ENCODE data around the gene ANKRD2.
"Not testable (repeated sequence)": the region's sequence is repeated elsewhere in the genome, so short reads cannot be mapped to it uniquely, and the experiment has no call there.

ANKRD2 gene

GRCh38 chr10:97547271-97547600 is 25.3 kb upstream of the ANKRD2 start:
- Histone ChIP-seq H3K27me3 (ENCODE audit: insufficient read depth, low read length) (no peaks in the 10 kb centered on the region), H3K4me3 (ENCODE audit: low read depth, low read length) (no peak overlapping the region), H3K36me3 (ENCODE audit: insufficient read depth, low read length) (no peaks in the 10 kb centered on the region), H2AFZ (ENCODE audit: low read length, unreplicated experiment) (no peak overlapping the region), H3K27ac (ENCODE audit: low read depth, low read length) (no peak overlapping the region), H3K4me1 (ENCODE audit: control insufficient read depth, insufficient read depth, low read length, unreplicated experiment) (peaks cover 24% of the 10 kb centered on the region), H3K79me2 (ENCODE audit: control insufficient read depth, insufficient read depth, low read length, unreplicated experiment) (no peaks in the 10 kb centered on the region)

DNA sequence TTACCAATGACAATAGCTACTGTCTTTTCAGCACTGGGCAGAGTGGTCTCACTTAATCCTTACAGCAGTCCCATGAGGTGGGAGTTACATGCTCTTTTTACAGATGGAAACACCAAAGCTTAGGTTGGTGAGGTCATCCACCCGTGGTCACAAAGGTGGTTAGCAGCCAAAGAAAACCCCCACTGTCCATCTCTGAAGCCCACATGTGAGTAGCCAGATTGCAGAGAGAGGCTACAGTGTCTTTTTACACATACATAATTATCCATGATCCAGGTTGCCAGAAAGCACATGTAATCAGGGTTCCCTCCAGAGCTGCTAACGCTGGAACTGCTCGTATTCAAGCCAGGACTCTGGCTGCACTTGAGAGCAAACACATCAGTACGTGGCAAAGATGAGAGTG is 24.6 kb upstream of the ANKRD2 start:
- H3K27me3 ChIP-seq (ENCODE audit: insufficient read depth, low read length), result no peaks in the 10 kb centered on the region
- H3K79me2 ChIP-seq (ENCODE audit: control insufficient read depth, insufficient read depth, low read length, unreplicated experiment), result no peaks in the 10 kb centered on the region
- H3K4me1 ChIP-seq (ENCODE audit: control insufficient read depth, insufficient read depth, low read length, unreplicated experiment), result peaks cover 17% of the 10 kb centered on the region
- no peak overlapping the region for H2AFZ ChIP-seq (ENCODE audit: low read length, unreplicated experiment)
- no peak overlapping the region for H3K4me3 ChIP-seq (ENCODE audit: low read depth, low read length)
- H3K36me3 ChIP-seq (ENCODE audit: insufficient read depth, low read length), result no peaks in the 10 kb centered on the region
- no peak overlapping the region for H3K27ac ChIP-seq (ENCODE audit: low read depth, low read length)

- H3K4me3 ChIP-seq (ENCODE audit: low read depth, low read length), result no peak overlapping the region
Observed at GRCh38 chr10:97548828-97549455, 23.6 kb upstream of the ANKRD2 start.

GRCh38 chr10:97549587-97550322 is 22.8 kb upstream of the ANKRD2 start:
- Histone ChIP-seq H3K4me3 (ENCODE audit: low read depth, low read length) (no peak overlapping the region), H3K79me2 (ENCODE audit: control insufficient read depth, insufficient read depth, low read length, unreplicated experiment) (peaks cover under 1% of the 10 kb centered on the region), H3K36me3 (ENCODE audit: insufficient read depth, low read length) (no peaks in the 10 kb centered on the region), H3K27ac (ENCODE audit: low read depth, low read length) (no peak overlapping the region), H3K27me3 (ENCODE audit: insufficient read depth, low read length) (no peaks in the 10 kb centered on the region), H2AFZ (ENCODE audit: low read length, unreplicated experiment) (no peak overlapping the region), H3K4me1 (ENCODE audit: control insufficient read depth, insufficient read depth, low read length, unreplicated experiment) (peaks cover 7% of the 10 kb centered on the region)

More at GRCh38 chr10:97548828-97549455, 23.6 kb upstream of the ANKRD2 start:
- H3K79me2 ChIP-seq (ENCODE audit: control insufficient read depth, insufficient read depth, low read length, unreplicated experiment), result no peaks in the 10 kb centered on the region
- H3K4me1 ChIP-seq (ENCODE audit: control insufficient read depth, insufficient read depth, low read length, unreplicated experiment), result peaks cover 7% of the 10 kb centered on the region
- H3K27me3 ChIP-seq (ENCODE audit: insufficient read depth, low read length), result no peaks in the 10 kb centered on the region
- no peak overlapping the region for H2AFZ ChIP-seq (ENCODE audit: low read length, unreplicated experiment)
- H3K36me3 ChIP-seq (ENCODE audit: insufficient read depth, low read length), result no peaks in the 10 kb centered on the region
- no peak overlapping the region for H3K27ac ChIP-seq (ENCODE audit: low read depth, low read length)

GRCh38 chr10:97550336-97551149 is 22.0 kb upstream of the ANKRD2 start:
- peaks cover 7% of the 10 kb centered on the region for H3K4me1 ChIP-seq (ENCODE audit: control insufficient read depth, insufficient read depth, low read length, unreplicated experiment)
- H3K4me3 ChIP-seq (ENCODE audit: low read depth, low read length), result no peak overlapping the region
- no peak overlapping the region for H2AFZ ChIP-seq (ENCODE audit: low read length, unreplicated experiment)
- no peaks in the 10 kb centered on the region for H3K36me3 ChIP-seq (ENCODE audit: insufficient read depth, low read length)
- H3K27me3 ChIP-seq (ENCODE audit: insufficient read depth, low read length), result no peaks in the 10 kb centered on the region
- H3K79me2 ChIP-seq (ENCODE audit: control insufficient read depth, insufficient read depth, low read length, unreplicated experiment), result peaks cover 2% of the 10 kb centered on the region
- no peak overlapping the region for H3K27ac ChIP-seq (ENCODE audit: low read depth, low read length)

DNA sequence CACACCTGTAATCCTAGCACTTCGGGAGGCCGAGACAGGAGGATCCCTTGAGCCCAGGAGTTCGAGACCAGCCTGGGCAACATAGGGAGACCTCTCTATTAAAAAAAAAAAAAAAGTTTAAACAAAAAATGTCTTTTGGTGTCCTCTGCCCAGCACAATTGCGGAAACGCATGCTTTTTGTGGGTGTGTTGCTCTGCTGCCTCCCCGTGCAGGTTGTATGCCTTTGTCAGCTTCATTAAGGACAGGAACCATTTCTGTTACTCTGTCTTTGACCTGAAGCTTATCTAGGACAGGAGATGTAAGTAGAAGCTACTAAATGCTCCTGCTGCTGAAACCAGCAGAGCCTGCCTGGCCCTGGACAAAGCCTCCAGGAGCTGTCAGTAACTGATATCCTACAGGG is 21.3 kb upstream of the ANKRD2 start:
- H3K79me2 ChIP-seq (ENCODE audit: control insufficient read depth, insufficient read depth, low read length, unreplicated experiment), result peaks cover 2% of the 10 kb centered on the region
- H3K4me1 ChIP-seq (ENCODE audit: control insufficient read depth, insufficient read depth, low read length, unreplicated experiment), result peaks cover 7% of the 10 kb centered on the region
- H3K27me3 ChIP-seq (ENCODE audit: insufficient read depth, low read length), result no peaks in the 10 kb centered on the region
- H3K36me3 ChIP-seq (ENCODE audit: insufficient read depth, low read length), result no peaks in the 10 kb centered on the region
- no peak overlapping the region for H3K4me3 ChIP-seq (ENCODE audit: low read depth, low read length)
- no peak overlapping the region for H3K27ac ChIP-seq (ENCODE audit: low read depth, low read length)
- H2AFZ ChIP-seq (ENCODE audit: low read length, unreplicated experiment), result no peak overlapping the region

GRCh38 chr10:97553575-97554031 is 19.0 kb upstream of the ANKRD2 start:
- Histone ChIP-seq H3K27me3 (ENCODE audit: insufficient read depth, low read length) (no peaks in the 10 kb centered on the region), H3K36me3 (ENCODE audit: insufficient read depth, low read length) (no peaks in the 10 kb centered on the region), H2AFZ (ENCODE audit: low read length, unreplicated experiment) (no peak overlapping the region), H3K4me1 (ENCODE audit: control insufficient read depth, insufficient read depth, low read length, unreplicated experiment) (peaks cover 7% of the 10 kb centered on the region), H3K4me3 (ENCODE audit: low read depth, low read length) (no peak overlapping the region), H3K79me2 (ENCODE audit: control insufficient read depth, insufficient read depth, low read length, unreplicated experiment) (peaks cover 5% of the 10 kb centered on the region), H3K27ac (ENCODE audit: low read depth, low read length) (no peak overlapping the region)

GRCh38 chr10:97554336-97554735 is 18.2 kb upstream of the ANKRD2 start:
- H3K4me1 ChIP-seq (ENCODE audit: control insufficient read depth, insufficient read depth, low read length, unreplicated experiment); H3K4me3 ChIP-seq (ENCODE audit: low read depth, low read length); H3K27me3 ChIP-seq (ENCODE audit: insufficient read depth, low read length); H3K27ac ChIP-seq (ENCODE audit: low read depth, low read length); H3K79me2 ChIP-seq (ENCODE audit: control insufficient read depth, insufficient read depth, low read length, unreplicated experiment); H2AFZ ChIP-seq (ENCODE audit: low read length, unreplicated experiment); H3K36me3 ChIP-seq (ENCODE audit: insufficient read depth, low read length): not testable (repeated sequence)

- H3K27ac ChIP-seq (ENCODE audit: low read depth, low read length); H3K4me3 ChIP-seq (ENCODE audit: low read depth, low read length); H2AFZ ChIP-seq (ENCODE audit: low read length, unreplicated experiment); H3K4me1 ChIP-seq (ENCODE audit: control insufficient read depth, insufficient read depth, low read length, unreplicated experiment); H3K27me3 ChIP-seq (ENCODE audit: insufficient read depth, low read length); H3K36me3 ChIP-seq (ENCODE audit: insufficient read depth, low read length): not testable (repeated sequence)
- H3K79me2 ChIP-seq (ENCODE audit: control insufficient read depth, insufficient read depth, low read length, unreplicated experiment), result peaks cover 12% of the 10 kb centered on the region
Observed at GRCh38 chr10:97555541-97555940, 17.0 kb upstream of the ANKRD2 start.

GRCh38 chr10:97560731-97561381 is 11.7 kb upstream of the ANKRD2 start:
- H3K27ac ChIP-seq (ENCODE audit: low read depth, low read length), result peak overlapping the region; percentile 58
- H2AFZ ChIP-seq (ENCODE audit: low read length, unreplicated experiment); H3K36me3 ChIP-seq (ENCODE audit: insufficient read depth, low read length); H3K4me1 ChIP-seq (ENCODE audit: control insufficient read depth, insufficient read depth, low read length, unreplicated experiment); H3K27me3 ChIP-seq (ENCODE audit: insufficient read depth, low read length): not testable (repeated sequence)
- peak overlapping the region; percentile 72 for H3K4me3 ChIP-seq (ENCODE audit: low read depth, low read length)
- H3K79me2 ChIP-seq (ENCODE audit: control insufficient read depth, insufficient read depth, low read length, unreplicated experiment), result peaks cover 14% of the 10 kb centered on the region
